Lower leg skin (tissue), 4 donors: ENCODE data around the gene LENG1. TPM values are rescaled to one million over a fixed set of nuclear protein-coding genes. Genes with fewer than 3 reads are reported as not detected.

Experiments
- DNase-seq, 2 donors: peaks; one replicate each; pipeline ENCODE4 v3.0.0-alpha.2; 2019; ENCODE audit warnings: low spot score in 2 of 2
- H3K4me3 ChIP-seq: fragments of 200-600 bp; sonication (generic); 2 replicates; pipeline ENCODE4 v1.5.1; 2017; ENCODE audit warnings: mild to moderate bottlenecking, low read depth; ENCODE audit not compliant: poor library complexity, severe bottlenecking
- POLR2A ChIP-seq, 2 donors: fragments of 450-650 bp; IDR thresholded peaks; one replicate each; pipeline ENCODE4 v1.6.1; 2016 to 2017; ENCODE audit warnings: antibody characterized with exemption in 2 of 2, mild to moderate bottlenecking in 1 of 2, moderate library complexity in 1 of 2
- WGBS, 2 donors: methylation state at CpG; one replicate each; pipeline ENCODE4 v1.1.5; 2018; 5-methylcytosine and 5-hydroxymethylcytosine counted together
- intact Hi-C: fragments of 100-400 bp; cut with DNase I; formaldehyde crosslinking; loops from one replicate; pipeline ENCODE4 v1.15.0; 2023; ENCODE audit warnings: low total_unique reads
- total RNA-seq, 4 donors: library from RNA; depleted of rRNA; stranded (reverse); fragments of >200 nt; gene quantifications; one replicate each; pipeline ENCODE4 v1.1.0, GENCODE V29; 2016
- TF ChIP-seq, protein P1 (sequence below), 3 donors: fragments of 450-650 bp; IDR thresholded peaks; one replicate each; pipeline ENCODE4 v1.5.1; 2016; ENCODE audit warnings: antibody characterized with exemption in 3 of 3, mild to moderate bottlenecking in 3 of 3, moderate library complexity in 2 of 3

The LENG1 gene
- total RNA-seq, 4 donors from 2014 or later = 6.0 to 8.4 (median 6.6) TPM

DNA sequence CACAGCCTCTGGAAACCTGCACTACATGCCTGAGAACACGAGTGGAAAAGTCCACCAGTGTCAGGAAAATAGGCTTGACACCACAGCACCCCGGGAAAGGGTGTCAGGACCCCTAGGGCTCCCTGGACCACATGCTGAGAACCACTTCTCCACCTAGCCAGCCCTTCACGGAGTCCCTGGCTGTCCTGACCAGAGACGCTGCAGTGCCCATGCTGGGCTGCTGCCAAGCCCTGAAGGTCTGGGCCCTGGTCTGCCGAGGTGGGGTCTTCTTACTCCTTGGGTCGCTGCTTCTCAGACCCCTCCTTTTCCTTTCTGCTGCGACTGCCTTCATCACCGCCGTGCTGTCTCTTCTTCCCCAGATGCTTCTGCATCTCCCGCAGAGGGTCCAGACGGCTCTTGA, 3.0 kb downstream of the LENG1 start:
- DNase-seq = no peak
- H3K4me3 ChIP-seq = no peak overlapping the region
- WGBS, 2 donors = 69 to 77% methylated on average over 11 of the region's 11 CpGs
- no peak for TF ChIP-seq POLR2A (IDR thresholded peaks at IDR 0.05)
- TF ChIP-seq, protein P1, sequence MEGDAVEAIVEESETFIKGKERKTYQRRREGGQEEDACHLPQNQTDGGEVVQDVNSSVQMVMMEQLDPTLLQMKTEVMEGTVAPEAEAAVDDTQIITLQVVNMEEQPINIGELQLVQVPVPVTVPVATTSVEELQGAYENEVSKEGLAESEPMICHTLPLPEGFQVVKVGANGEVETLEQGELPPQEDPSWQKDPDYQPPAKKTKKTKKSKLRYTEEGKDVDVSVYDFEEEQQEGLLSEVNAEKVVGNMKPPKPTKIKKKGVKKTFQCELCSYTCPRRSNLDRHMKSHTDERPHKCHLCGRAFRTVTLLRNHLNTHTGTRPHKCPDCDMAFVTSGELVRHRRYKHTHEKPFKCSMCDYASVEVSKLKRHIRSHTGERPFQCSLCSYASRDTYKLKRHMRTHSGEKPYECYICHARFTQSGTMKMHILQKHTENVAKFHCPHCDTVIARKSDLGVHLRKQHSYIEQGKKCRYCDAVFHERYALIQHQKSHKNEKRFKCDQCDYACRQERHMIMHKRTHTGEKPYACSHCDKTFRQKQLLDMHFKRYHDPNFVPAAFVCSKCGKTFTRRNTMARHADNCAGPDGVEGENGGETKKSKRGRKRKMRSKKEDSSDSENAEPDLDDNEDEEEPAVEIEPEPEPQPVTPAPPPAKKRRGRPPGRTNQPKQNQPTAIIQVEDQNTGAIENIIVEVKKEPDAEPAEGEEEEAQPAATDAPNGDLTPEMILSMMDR (IDR thresholded peaks at IDR 0.05) = no peak
- intact Hi-C loops = no loop called here

DNA sequence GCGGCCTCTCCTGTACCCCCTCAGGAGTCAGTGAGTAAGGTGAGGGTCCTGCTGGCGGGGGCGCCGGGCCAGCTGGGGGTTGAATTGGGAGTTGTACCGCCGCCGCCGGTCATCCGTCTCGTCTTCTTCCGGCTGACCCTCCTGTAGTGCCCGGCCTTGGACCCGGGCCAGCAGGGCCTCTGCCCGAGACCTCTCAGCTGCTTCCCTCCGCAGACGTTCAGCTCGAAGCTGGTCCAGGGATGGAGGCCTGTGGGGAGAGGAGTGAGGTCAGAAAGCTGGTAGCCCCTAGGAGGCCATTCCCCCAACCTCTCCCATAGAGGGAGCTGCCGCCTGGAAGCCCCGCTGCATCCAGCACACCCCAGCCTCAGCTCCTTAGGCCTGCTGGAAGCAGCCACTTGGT, 3.8 kb downstream of the LENG1 start:
- 81 to 83% methylated on average over 16 to 19 of the region's 19 CpGs for WGBS, 2 donors
- TF ChIP-seq, protein P1 (IDR thresholded peaks at IDR 0.05) = no peak
- TF ChIP-seq POLR2A (IDR thresholded peaks at IDR 0.05) = no peak
- no peak for DNase-seq

DNA sequence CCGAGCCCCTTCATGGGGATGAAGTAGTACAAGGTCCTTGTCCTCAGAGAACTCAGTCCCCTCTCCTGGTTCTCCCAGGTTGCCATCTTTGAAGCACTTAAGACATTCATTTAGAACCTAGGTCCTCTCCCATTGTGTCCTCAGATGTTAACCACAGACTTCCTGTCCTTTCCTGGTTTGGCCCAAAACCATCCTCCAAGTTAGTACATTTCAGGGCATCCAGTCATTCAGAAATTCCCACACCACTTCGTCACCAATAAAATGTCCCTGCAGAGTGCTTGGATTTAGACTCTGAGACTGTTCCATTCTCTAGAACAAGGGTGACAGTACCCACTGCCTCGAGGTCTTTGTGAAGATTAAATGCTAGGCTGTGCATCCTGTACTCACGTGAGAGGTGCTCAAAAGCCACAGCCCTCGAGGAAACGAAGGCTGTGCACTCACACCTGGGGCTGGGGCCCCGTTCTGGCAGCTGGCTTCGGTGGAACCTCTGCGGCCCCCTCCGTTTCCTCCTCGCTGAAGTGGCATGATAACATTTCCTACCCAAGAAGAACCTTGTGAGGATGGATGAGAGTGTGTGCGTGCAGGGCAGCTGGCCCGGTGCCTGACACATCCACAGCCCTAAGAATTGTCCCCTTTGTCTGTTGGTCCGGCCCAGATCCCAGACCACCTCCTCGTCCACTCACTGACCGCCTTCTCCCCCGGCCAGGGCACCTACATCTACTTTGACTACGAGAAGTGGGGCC, 4.7 kb downstream of the LENG1 start:
- intact Hi-C loops = no loop called here
- TF ChIP-seq, protein P1 (IDR thresholded peaks at IDR 0.05) = no peak
- TF ChIP-seq POLR2A (IDR thresholded peaks at IDR 0.05) = no peak
- no peak for DNase-seq
- no peak overlapping the region for H3K4me3 ChIP-seq
- 68 to 71% methylated on average over 18 of the region's 18 CpGs for WGBS, 2 donors

More for the DNA sequence above, 3.8 kb downstream of the LENG1 start:
- no peak overlapping the region for H3K4me3 ChIP-seq
- intact Hi-C loops = no loop called here

DNA sequence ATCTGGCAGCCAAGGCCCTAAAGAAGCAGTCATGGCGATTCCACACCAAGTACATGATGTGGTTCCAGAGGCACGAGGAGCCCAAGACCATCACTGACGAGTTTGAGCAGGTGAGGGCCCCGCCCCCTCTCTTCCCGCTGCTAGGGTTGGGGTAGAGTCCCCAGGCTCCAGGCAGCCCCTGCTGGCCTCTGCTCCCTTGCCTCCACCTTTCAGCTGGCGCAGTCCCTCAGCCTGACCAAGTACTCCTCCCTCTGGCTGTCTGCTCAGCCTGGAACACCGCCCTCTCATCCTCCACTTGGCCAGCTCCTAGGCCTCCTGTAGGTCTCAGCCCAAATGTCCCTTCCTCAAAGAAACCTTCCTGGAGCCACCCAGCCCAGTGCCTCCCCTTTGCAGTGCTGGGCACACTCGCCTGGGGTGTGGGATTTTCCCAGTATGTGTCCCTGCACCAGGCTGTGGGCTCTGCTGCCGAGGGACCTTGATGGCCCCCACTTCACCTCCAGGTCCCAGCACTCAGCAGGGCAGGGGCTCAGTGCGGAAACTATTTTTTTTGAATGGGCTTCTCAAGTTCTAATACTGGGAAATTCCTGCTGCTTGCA, 5.7 kb downstream of the LENG1 start:
- WGBS, 2 donors = 69 to 74% methylated on average over 9 to 10 of the region's 10 CpGs
- intact Hi-C loops = no loop called here
- no peak for TF ChIP-seq POLR2A (IDR thresholded peaks at IDR 0.05)
- TF ChIP-seq, protein P1 (IDR thresholded peaks at IDR 0.05) = no peak
- no peak for DNase-seq
- no peak overlapping the region for H3K4me3 ChIP-seq

DNA sequence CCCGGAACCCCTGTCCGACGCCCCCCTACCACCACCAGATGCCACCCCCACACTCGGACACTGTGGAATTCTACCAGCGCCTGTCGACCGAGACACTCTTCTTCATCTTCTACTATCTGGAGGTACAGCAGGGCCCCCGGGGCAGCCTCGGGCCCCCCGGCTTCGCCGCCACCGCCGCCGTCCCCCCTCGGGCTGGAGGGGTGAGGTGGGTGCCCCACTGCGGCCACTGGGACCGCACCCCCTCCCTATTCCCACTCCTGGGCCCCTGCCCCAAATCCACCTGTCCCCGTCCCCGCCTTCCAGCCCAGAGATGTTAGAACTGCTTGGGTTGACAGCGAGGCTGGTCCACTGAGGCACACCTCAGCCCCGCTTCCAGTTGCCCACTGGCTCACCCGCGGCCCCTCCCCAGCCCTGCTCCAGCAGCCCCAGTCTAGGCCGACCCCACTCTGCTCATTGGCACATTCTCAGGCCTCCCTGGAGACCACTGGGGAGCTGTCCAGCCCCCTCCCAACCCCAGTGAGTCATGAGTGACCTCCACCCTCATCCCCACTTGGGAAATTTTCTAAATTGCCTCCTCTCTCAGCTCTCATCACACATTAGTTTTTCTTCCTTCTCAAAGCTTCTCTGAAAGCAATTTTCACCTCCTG, 6.5 kb downstream of the LENG1 start:
- WGBS, 2 donors = 87 to 88% methylated on average over 23 to 25 of the region's 25 CpGs
- H3K4me3 ChIP-seq = no peak overlapping the region
- intact Hi-C loops = no loop called here
- DNase-seq = no peak
- TF ChIP-seq, protein P1 (IDR thresholded peaks at IDR 0.05) = no peak
- TF ChIP-seq POLR2A (IDR thresholded peaks at IDR 0.05) = no peak
